GM13977 (cell line): ENCODE data around the gene HAUS7.

Experiments used
- DNase-seq: peaks from one replicate; pipeline ENCODE4 v3.0.0; 2012; ENCODE audit warnings: low spot score
- in situ Hi-C: fragments of 300-500 bp; cut with MboI; formaldehyde crosslinking; loops from one replicate; pipeline ENCODE4 v1.12.0; 2022; ENCODE audit warnings: low sequenced_read_pairs, low pct_unique_long_range_greater_than_20kb, mixed read lengths, inconsistent platforms; ENCODE audit not compliant: unreplicated experiment
- TF ChIP-seq, protein P1 (sequence below): IDR thresholded peaks from 2 replicates; pipeline ENCODE4 v1.5.1; 2012; ENCODE audit warnings: mild to moderate bottlenecking, control low read depth; ENCODE audit not compliant: insufficient read depth; ENCODE audit errors: extremely low read depth, missing control alignments

Gene HAUS7

GRCh38 chrX:153433161-153433680 is 37.2 kb downstream of the HAUS7 start:
- in situ Hi-C loops = no loop called here
- no peak for DNase-seq
- TF ChIP-seq, protein P1, sequence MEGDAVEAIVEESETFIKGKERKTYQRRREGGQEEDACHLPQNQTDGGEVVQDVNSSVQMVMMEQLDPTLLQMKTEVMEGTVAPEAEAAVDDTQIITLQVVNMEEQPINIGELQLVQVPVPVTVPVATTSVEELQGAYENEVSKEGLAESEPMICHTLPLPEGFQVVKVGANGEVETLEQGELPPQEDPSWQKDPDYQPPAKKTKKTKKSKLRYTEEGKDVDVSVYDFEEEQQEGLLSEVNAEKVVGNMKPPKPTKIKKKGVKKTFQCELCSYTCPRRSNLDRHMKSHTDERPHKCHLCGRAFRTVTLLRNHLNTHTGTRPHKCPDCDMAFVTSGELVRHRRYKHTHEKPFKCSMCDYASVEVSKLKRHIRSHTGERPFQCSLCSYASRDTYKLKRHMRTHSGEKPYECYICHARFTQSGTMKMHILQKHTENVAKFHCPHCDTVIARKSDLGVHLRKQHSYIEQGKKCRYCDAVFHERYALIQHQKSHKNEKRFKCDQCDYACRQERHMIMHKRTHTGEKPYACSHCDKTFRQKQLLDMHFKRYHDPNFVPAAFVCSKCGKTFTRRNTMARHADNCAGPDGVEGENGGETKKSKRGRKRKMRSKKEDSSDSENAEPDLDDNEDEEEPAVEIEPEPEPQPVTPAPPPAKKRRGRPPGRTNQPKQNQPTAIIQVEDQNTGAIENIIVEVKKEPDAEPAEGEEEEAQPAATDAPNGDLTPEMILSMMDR = no peak

DNA sequence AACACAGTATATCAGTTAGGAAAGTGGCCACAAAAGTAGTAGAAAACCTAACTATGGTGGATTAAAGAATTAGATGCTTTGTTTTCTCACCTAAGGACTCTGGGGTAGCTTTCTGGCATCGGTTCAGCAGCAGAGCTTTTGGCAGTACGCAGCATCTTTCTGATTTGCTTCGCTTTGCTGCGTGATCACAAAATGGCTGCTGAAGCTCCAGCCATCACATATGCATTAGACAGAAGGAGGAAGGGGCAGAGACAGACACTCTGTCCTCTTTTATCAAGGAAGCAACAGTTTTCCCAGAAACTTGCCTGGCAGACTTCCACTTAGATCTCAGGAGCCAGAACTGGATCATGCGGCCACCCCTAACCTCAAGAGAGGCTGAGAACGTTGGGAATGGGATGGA is 39.6 kb downstream of the HAUS7 start:
- no peak for DNase-seq
- TF ChIP-seq, protein P1 = no peak
- in situ Hi-C loops = no loop called here

DNA sequence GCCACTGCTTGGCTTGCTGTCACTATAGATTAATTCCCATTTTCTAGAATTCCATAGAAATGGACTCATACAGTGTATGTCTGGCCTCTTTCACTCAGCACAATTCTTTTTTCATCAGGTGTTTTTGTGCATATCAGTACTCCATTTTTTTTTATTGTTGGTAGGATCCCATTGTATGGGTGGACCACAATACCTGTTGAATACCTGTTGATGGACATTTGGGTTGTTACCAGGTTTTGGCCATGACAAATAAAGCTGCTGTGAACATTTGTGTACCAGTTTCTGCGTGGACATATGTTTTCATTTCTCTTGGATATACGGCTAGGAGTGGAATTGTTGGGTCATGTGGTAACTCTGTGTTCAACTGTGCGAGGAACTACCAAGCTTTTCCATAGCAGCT is 44.2 kb downstream of the HAUS7 start:
- TF ChIP-seq, protein P1 = no peak
- in situ Hi-C loops = no loop called here
- no peak for DNase-seq

- TF ChIP-seq, protein P1 = no peak
- in situ Hi-C loops = no loop called here
These were observed 46.7 kb downstream of the HAUS7 start for GRCh38 chrX:153423652-153424051.

GRCh38 chrX:153421856-153422255 is 48.5 kb downstream of the HAUS7 start:
- DNase-seq = no peak
- TF ChIP-seq, protein P1 = no peak
- in situ Hi-C loops = no loop called here

More at GRCh38 chrX:153423652-153424051, 46.7 kb downstream of the HAUS7 start:
- no peak for DNase-seq

DNA sequence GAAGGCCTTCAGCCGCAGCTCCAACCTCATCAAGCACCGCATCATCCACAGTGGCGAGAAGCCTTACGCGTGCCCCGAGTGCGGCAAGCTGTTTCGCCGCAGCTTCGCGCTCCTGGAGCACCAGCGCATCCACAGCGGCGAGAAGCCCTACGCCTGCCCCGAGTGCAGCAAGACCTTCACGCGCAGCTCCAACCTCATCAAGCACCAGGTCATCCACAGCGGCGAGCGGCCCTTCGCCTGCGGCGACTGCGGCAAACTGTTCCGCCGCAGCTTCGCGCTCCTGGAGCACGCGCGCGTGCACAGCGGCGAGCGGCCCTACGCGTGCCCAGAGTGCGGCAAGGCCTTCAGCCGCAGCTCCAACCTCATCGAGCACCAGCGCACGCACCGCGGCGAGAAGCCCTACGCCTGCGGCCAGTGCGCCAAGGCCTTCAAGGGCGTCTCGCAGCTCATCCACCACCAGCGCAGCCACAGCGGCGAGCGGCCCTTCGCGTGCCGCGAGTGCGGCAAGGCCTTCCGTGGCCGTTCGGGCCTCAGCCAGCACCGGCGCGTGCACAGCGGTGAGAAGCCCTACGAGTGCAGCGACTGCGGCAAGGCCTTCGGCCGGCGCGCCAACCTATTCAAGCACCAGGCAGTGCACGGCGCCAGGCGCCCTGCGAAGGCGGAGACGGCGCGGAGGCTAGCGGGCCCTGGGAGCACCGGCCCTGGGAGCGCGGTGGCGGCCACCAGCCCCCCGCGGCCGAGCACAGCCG is 49.4 kb downstream of the HAUS7 start:
- TF ChIP-seq, protein P1 = no peak
- DNase-seq = no peak
- in situ Hi-C loops = no loop called here
